ENCODE results near the gene GDF3. TPM values are rescaled to one million over a fixed set of nuclear protein-coding genes. Genes with fewer than 3 reads are reported as not detected.
"Not testable (repeated sequence)": the region's sequence is repeated elsewhere in the genome, so short reads cannot be mapped to it uniquely, and the experiment has no call there.

The GDF3 gene
- total RNA-seq, 1 donor from 2014 or later: not detected

DNA sequence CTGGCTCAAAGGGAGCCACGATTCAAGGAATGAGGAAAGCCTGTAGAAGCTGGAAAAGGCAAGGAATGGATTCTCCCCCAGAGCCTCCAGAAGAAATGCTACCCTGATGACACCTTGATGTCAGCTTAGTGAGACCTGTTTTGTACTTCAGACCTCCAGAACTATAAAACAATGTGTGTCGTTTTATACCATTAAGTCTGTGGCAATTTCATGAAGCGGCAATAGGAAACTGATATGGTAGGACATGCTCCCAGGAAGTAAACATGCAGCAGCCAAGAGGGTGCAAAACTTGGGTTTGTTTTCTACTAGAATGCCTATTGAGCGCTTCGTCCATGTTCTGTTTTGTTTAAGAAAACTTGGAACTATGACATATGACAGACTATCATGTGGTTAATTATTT, 27.4 kb downstream of the GDF3 start:
- no peak for DNase-seq (ENCODE audit: low read depth)

DNA sequence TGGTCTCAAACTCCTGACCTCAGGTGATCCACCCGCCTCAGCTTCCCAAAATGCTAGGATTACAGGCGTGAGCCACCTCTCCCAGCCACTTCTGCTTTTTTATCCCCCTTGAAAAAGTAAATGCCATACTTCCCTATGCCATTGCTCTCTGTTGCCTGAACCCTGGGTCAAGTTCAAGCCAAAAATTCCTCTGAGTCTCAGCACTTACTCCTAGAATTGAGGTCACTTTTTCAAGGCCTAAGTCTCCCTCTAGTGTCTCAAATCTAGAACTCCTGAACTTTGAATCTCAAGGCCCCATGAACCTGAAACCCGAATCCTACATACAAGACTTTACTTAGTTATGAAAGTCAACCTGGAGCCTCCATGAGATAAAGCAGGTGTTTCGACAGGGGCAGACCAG, 28.4 kb downstream of the GDF3 start:
- peak; percentile 17 for DNase-seq (ENCODE audit: low read depth)

DNA sequence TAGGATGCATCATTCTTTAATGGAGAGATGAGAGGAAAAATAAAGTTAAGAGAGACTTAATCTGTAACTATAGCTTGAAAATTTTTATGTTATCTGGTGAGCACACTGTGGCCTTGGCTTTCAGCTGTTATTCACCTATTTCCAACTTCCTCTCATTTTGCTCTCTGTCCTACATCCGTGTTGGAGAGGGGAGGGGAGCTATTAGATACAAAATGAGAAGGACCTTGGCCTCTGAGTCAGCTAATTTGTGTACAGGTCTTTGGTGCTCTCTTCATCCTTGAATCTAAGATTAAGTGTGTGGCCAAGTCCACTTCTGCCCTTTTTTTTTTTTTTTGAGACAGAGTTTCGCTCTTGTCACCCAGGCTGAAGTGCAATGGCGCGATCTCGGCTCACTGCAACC, 29.0 kb downstream of the GDF3 start:
- no peak for DNase-seq (ENCODE audit: low read depth)

DNA sequence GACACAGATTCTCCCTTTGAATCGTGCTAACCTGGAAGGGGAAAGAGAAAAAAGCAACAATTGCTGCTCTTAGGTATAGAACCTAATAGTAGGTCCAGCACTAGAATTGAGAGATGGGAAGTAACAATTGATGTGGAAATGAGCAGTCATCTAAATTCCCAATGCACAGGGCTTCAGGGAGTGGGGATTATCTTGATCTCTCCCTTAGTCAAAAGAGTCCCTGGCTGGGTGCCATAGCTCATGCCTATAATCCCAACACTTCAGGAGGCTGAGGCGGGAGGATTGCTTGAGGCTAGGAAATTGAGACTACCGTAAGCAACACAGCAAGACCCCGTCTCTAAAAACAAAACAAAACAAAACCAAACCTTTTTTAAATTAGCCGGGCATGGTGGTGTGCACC, 33.8 kb downstream of the GDF3 start:
- no peak for DNase-seq (ENCODE audit: low read depth)

DNA sequence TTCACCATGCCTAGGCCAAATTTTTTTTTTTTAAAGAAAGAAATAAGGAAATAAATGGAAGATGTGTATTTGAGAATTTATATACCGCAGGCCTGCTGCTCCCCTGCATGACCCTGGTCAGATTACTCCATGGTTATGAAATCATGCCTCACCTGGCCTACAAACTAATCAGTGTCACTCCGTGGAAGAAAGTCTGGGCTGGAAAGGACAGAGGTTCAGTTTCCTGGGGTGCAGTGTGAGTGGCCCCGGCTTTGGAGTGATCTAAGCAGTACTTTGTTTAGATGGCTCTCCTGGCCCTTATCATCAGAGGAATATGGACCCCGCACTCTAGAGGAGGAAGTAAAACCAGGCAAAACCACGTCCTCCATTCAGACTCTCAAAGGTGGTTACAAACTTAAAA, 39.5 kb downstream of the GDF3 start:
- no peak for DNase-seq (ENCODE audit: low read depth)

DNA sequence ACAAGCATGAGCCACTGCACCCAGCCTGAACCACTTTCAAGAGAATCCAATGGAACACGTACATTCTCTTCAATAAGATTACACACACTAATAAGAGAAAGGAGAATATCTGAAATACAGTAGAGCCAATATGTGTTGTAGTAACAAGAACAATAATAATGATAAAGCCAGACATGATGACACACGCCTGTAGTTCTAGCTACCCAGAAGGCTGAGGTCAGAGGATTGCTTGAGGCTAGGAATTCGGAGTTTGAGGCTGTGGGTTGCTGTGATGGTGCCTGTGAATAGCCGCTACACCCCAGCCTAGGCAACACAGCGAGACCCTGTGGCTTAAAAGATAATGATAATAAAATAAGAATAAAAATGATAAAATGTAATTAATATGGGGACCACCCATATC, 45.5 kb downstream of the GDF3 start:
- no peak for DNase-seq (ENCODE audit: low read depth)

DNA sequence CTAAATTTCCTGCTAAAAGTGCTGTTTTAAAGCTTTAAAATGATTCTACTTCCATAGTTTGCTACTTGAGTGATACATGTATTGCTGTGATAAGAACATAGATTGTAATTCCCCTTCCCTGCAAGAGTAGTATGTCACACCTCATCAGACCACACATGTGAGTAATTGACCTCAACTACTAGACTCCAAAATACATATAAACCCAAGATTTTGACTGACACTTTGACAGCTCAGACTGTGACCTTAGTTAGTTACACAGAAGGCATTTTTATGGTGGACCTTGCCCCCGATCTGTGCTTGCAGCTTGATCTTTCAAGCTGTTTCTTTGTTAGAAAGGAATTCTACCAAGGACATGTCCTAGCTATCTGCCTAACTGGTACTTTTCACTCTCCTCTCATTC, 48.5 kb downstream of the GDF3 start:
- DNase-seq (ENCODE audit: low read depth): no peak

DNA sequence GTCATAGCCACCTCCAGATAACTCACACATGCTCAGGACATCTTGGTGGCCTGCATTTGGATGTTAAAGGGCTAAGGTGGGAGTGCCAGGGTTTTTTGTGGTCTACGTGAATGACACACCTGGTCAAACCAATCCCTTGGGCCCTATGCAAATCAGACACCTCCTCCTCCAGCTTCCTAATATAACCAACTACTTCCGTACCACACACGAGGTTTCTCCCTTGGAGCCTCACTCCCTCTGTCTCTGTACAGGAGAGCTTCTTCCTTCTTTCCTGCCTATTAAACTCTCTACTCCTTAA, 49.4 kb downstream of the GDF3 start:
- no peak for DNase-seq (ENCODE audit: low read depth)

DNA sequence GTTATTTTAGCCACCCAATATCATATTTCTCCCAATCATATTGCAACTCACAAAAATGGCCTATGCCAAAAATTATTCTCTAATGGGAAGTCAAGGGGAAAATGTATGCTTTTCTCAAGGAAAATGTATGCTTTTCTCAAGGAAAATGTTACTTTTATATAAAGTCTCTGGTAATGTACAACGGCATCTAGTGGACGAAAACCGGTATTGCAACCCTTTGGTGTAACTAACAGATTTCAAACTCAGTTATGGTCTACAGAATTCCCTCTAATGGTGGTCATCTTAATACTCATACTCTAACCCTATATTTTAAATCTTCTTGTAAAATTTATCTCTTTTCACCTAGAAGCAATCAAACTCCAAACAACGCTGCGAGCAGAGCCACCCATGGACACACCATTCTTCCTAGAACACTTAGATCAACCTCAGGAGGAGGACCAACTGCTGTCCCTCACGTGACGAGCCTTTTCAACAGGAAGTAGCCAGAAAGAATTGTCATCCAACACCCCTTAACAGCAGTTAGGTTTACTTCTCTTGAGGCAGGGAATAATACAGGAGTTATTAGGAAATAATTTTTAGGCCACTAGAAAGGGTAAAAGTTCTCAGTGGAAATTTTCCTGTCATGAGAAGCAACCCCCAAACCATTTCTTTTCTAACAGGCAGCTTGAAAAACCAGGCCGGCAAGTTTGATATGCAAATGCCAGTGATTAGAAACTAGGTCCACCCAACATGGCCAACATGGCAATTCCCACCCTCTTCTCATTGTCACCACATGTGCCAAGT, 50.0 kb downstream of the GDF3 start:
- peak; percentile 49 for DNase-seq (ENCODE audit: low read depth)

DNA sequence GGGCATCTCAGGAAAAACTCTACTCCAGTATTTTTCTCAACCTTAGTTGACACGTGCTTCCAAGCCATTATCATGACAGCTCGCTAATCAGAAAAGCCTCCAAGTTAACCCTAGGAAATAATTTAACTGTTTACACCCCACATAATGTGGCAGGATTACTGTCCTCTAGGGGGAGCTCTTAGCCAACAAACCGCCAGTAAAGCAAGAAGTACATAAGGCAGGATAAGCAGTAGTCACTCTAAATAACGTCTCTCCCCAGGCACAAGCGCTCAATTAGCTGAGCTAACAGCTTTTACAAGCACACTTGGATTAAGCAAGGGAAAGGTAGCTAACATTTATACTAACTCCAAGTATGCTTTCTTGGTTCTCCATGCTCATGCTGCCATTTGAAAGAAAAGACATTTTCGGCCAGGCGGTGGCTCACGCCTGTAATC, 52.7 kb downstream of the GDF3 start:
- no peak for DNase-seq (ENCODE audit: low read depth)

DNA sequence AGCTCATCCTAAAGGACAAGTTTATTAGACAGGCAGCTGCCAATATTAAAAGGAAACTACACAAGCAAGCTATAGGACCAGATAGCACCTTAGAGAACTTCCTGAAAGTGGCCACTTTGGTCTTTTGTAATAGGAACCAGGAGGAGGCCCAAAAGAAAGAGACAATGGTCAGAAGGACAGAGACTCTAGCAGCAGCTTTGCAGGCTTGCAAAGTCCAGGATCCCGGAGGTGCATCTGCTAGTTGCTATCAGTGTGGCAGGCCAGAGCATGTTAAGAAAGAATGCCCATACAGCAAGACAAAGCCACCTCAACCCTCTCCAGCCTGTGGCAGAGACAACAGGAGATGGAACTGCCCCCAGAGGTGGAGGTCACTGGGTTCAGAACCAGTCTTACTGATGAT, 53.3 kb downstream of the GDF3 start:
- DNase-seq (ENCODE audit: low read depth): no peak

DNA sequence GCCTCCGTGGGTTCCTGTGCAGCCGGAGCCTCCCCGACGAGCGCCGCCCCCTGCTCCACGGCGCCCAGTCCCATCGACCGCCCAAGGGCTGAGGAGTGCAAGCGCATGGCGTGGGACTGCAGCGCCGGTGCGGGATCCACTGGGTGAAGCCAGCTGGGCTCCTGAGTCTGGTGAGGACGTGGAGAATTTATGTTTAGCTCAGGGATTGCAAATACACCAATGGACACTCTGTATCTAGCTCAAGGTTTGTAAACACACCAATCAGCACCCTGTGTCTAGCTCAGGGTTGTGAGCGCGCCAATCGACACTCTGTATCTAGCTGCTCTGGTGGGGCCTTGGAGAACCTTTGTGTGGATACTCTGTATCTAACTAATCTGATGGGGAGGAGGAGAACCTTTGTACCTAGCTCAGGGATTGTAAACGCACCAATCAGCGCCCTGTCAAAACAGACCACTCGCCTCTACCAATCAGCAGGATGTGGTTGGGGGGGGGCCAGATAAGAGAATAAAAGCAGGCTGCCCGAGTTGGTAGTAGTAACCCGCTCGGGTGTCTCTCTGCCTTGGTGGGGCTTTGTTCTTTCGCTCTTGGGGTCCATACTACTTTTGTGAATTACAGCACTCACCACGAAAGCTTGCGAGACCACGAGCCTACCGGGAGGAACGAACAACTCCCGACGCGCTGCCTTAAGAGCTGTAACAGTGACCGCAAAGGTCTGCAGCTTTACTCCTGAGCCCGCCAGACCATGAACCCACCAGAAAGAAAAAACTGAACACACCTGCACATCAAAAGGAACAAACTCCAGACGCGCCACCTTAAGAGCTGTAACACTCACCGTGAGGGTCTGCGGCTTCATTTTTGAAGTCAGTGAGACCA, 55.2 kb downstream of the GDF3 start:
- not testable (repeated sequence) for DNase-seq (ENCODE audit: low read depth)

Other genes starting within 250 kb of the GDF3 start
- gene CD163, start 192.0 kb downstream of the GDF3 start, total RNA-seq: 12.7 and 19.2 TPM in 2 replicates
- not detected in 2 replicates for gene APOBEC1, start 29.9 kb downstream of the GDF3 start, total RNA-seq
- gene DPPA3, start 15.7 kb upstream of the GDF3 start, total RNA-seq: not detected in 2 replicates
- not detected in 2 replicates for gene CLEC4C, start 51.6 kb upstream of the GDF3 start, total RNA-seq
- not detected in 2 replicates for gene NANOGNB, start 69.4 kb upstream of the GDF3 start, total RNA-seq
- gene NANOG, start 93.6 kb upstream of the GDF3 start, total RNA-seq: 0.03 and 0.16 TPM in 2 replicates
- gene SLC2A14, start 177.1 kb upstream of the GDF3 start, total RNA-seq: not detected in 2 replicates
- 31.4 and 32.9 TPM in 2 replicates for gene SLC2A3, start 240.4 kb upstream of the GDF3 start, total RNA-seq